ENCODE results near the gene MSH5.
A peak's percentile ranks its signal among the peaks of the same experiment; 100 is the strongest.

The MSH5 gene

DNA sequence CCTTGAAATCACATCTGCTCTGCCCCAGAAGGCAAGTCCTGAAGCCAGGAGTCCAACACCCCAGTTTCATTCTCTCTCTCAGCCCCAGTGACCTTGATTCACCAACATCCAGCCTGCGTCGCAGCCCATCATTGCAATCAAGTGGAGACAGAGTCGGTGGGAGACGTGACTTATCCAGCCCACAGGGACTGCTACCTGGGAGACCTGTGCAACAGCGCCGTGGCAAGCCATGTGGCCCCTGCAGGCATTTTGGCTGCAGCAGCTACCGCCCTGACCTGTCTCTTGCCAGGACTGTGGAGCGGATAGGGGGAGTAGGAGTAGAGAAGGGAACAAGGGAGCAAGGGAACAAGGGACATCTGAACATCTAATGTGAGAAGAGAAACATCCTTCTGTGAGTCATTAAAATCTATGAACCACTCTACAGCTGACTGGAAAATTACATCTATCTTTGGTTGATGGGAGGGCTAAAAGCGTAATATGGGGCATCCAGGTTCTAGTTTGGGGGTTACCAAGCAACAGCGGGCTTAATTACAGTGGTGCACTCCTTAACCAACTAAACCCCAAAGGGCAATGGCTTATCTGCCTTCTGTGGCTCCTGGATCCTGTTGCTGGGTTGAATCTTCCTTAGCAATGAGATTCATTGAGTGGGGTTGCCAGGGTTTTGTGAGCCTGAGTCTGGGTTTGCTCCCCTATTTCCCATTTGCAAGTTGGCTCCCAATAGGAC lies 22.1 kb upstream of the MSH5 start:
- Mint-ChIP-seq H3K9me3 (no peaks in the 10 kb centered on the region), H3K4me3 (no peak overlapping the region), H3K27ac (no peak overlapping the region), H3K4me1 (ENCODE audit: low read depth in 2 of 2) (peaks cover 0 to 2% of the 10 kb centered on the region in 2 donors), H3K27me3 (peaks cover 0 to under 1% of the 10 kb centered on the region in 2 donors), H3K36me3 (ENCODE audit: insufficient read depth) (peaks cover 3% of the 10 kb centered on the region)
- ATAC-seq (replicated peaks) = no peak
- DNase-seq = no peak

DNA sequence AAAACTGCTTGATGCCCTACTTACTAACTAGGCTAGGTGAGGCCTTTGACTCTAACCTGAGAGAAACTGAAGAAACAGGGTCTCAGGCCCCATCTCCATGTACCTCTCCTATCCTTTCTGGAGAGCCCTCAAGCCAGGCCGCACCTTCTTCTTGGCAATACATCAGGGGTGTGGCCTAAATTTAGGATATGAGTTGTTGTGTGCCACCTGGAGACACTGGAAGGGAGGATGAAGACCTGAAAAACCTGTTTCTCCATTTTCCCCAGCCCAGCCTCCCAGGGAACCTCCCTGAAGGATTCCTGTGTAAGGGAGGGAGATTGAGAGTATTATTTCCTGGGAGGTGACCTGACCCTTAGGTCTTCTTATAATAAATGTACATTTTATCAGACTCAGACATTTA lies 21.5 kb upstream of the MSH5 start:
- Mint-ChIP-seq H3K36me3 (ENCODE audit: insufficient read depth) (peaks cover 3% of the 10 kb centered on the region), H3K4me3 (no peak overlapping the region), H3K27ac (no peak overlapping the region), H3K4me1 (ENCODE audit: low read depth in 2 of 2) (peaks cover 0 to 3% of the 10 kb centered on the region in 2 donors), H3K27me3 (no peaks in the 10 kb centered on the region), H3K9me3 (no peaks in the 10 kb centered on the region)
- DNase-seq (no peak), ATAC-seq (replicated peaks) (no peak)

- H3K9me3 Mint-ChIP-seq = no peaks in the 10 kb centered on the region
- H3K36me3 Mint-ChIP-seq (ENCODE audit: insufficient read depth) = peaks cover 3% of the 10 kb centered on the region
- DNase-seq (no peak), ATAC-seq (replicated peaks) (no peak)
- no peak overlapping the region for H3K4me3 Mint-ChIP-seq
- H3K27ac Mint-ChIP-seq = peak overlapping the region in 1 of 2 donors; percentile 4
- peaks cover 0 to 6% of the 10 kb centered on the region in 2 donors for H3K4me1 Mint-ChIP-seq (ENCODE audit: low read depth in 2 of 2)
- no peaks in the 10 kb centered on the region for H3K27me3 Mint-ChIP-seq
These were observed 20.8 kb upstream of the MSH5 start for GRCh38 chr6:31719001-31719400.

- no peak for ATAC-seq (replicated peaks)
- H3K4me1 Mint-ChIP-seq (ENCODE audit: low read depth in 2 of 2) = peaks cover 0 to 6% of the 10 kb centered on the region in 2 donors
- H3K36me3 Mint-ChIP-seq (ENCODE audit: insufficient read depth) = peaks cover 3% of the 10 kb centered on the region
- H3K4me3 Mint-ChIP-seq = no peak overlapping the region
- H3K27me3 Mint-ChIP-seq = no peaks in the 10 kb centered on the region
- H3K27ac Mint-ChIP-seq = no peak overlapping the region
- no peak for DNase-seq
- no peaks in the 10 kb centered on the region for H3K9me3 Mint-ChIP-seq
These were observed 19.5 kb upstream of the MSH5 start for GRCh38 chr6:31720196-31720770.

DNA sequence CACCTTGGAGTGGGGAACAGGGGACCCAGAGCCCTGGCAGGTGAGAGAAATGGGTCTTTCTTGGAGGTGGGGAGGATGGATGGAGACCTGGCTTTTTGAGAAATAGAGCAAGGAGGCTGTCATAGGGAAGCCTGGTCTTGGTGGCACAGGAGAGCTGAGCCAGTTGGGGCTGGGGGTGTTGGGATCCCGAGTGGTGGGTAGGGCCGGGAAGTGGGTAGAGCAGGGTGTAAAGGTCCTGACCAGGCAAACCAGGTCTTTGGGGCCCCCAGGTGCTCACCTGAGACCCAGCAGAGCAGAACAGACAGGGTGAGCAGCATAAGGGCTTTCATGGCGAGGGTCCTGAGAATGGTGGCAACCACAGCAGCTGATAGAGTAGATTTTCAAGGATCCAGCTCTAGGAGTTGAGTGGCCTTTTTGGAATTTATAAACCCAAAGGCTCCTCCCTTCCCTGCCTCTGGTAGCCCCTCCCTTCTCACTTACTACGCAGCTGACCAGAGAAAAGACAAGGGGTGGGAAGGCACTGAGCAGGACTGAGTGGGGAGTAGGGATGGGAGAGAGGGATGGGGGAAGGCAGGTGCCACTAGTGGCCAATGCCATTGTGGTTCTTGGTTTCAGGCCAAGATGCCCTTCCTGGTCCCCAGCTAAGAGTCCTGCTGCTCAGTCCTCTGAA lies 18.3 kb upstream of the MSH5 start, which contains the start of gene LY6G6C:
LY6G6C (minus strand) TSS at position 396 of the 670 bp plus-strand sequence; CDS start at position 329, 67 bp downstream.
- no peaks in the 10 kb centered on the region for H3K9me3 Mint-ChIP-seq
- H3K4me3 Mint-ChIP-seq = no peak within 1 kb of the TSS
- DNase-seq (no peak), ATAC-seq (replicated peaks) (no peak)
- no peak within 1 kb of the TSS for H3K27ac Mint-ChIP-seq
- H3K36me3 Mint-ChIP-seq (ENCODE audit: insufficient read depth) = peaks cover 3% of the 10 kb centered on the region
- H3K4me1 Mint-ChIP-seq (ENCODE audit: low read depth in 2 of 2) = peaks cover 0 to 8% of the 10 kb centered on the region in 2 donors
- H3K27me3 Mint-ChIP-seq = no peaks in the 10 kb centered on the region

- H3K27ac Mint-ChIP-seq = no peak overlapping the region
- no peak overlapping the region for H3K4me3 Mint-ChIP-seq
- peaks cover 0 to 12% of the 10 kb centered on the region in 2 donors for H3K4me1 Mint-ChIP-seq (ENCODE audit: low read depth in 2 of 2)
- peaks cover 5% of the 10 kb centered on the region for H3K36me3 Mint-ChIP-seq (ENCODE audit: insufficient read depth)
- H3K9me3 Mint-ChIP-seq = no peaks in the 10 kb centered on the region
- no peak for ATAC-seq (replicated peaks)
- DNase-seq = no peak
- H3K27me3 Mint-ChIP-seq = no peaks in the 10 kb centered on the region
These were observed 17.6 kb upstream of the MSH5 start for GRCh38 chr6:31722173-31722572.

DNA sequence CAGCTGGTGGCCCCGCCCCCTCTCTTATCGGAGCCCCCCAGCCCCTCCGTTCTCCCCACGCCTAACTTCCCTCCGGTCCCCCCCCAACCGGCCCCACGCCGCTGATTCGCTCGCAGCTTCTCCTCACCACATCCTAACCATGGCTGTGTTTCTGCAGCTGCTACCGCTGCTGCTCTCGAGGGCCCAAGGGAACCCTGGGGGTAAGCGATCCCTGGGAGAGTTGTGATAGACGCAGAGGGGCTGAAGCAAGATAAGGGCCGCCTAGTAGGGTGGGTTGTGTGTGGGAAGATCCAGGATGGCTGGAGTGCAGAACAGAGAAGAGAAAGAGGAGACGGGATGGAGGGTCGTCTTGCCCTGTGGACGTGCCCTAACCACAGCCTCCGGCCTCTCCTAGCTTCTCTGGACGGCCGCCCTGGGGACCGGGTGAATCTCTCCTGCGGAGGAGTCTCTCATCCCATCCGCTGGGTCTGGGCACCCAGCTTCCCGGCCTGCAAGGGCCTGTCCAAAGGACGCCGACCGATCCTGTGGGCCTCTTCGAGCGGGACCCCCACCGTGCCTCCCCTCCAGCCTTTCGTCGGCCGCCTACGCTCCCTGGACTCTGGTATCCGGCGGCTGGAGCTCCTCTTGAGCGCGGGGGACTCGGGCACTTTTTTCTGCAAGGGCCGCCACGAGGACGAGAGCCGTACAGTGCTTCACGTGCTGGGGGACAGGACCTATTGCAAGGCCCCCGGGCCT lies 16.4 kb upstream of the MSH5 start, which contains the start of gene MPIG6B:
MPIG6B (plus strand) TSS at position 129 of the 735 bp plus-strand sequence; CDS start at position 140, 11 bp downstream.
- no peak within 1 kb of the TSS for H3K4me3 Mint-ChIP-seq
- H3K9me3 Mint-ChIP-seq = no peaks in the 10 kb centered on the region
- H3K27me3 Mint-ChIP-seq = no peaks in the 10 kb centered on the region
- no peak for DNase-seq
- H3K4me1 Mint-ChIP-seq (ENCODE audit: low read depth in 2 of 2) = peaks cover 1 to 20% of the 10 kb centered on the region in 2 donors
- peaks cover 5% of the 10 kb centered on the region for H3K36me3 Mint-ChIP-seq (ENCODE audit: insufficient read depth)
- ATAC-seq (replicated peaks) = no peak
- peak within 1 kb of the TSS in 1 of 2 donors; percentile 44 for H3K27ac Mint-ChIP-seq

- Mint-ChIP-seq H3K27ac (peak overlapping the region; percentile 33 to 44), H3K36me3 (ENCODE audit: insufficient read depth) (peaks cover 6% of the 10 kb centered on the region), H3K4me1 (ENCODE audit: low read depth in 2 of 2) (peaks cover 7 to 26% of the 10 kb centered on the region in 2 donors), H3K9me3 (no peaks in the 10 kb centered on the region), H3K27me3 (no peaks in the 10 kb centered on the region), H3K4me3 (no peak overlapping the region)
- ATAC-seq (replicated peaks) (no peak), DNase-seq (no peak)
These were observed 15.7 kb upstream of the MSH5 start for GRCh38 chr6:31723980-31724691.

- Mint-ChIP-seq H3K27me3 (no peaks in the 10 kb centered on the region), H3K36me3 (ENCODE audit: insufficient read depth) (peaks cover 18% of the 10 kb centered on the region), H3K4me3 (no peak overlapping the region), H3K4me1 (ENCODE audit: low read depth in 2 of 2) (peaks cover 20 to 38% of the 10 kb centered on the region in 2 donors), H3K27ac (peak overlapping the region in 1 of 2 donors; percentile 53), H3K9me3 (no peaks in the 10 kb centered on the region)
- DNase-seq = no peak
- no peak for ATAC-seq (replicated peaks)
These were observed 14.1 kb upstream of the MSH5 start for GRCh38 chr6:31725502-31726350.

- no peak for DNase-seq
These were observed 12.6 kb upstream of the MSH5 start for GRCh38 chr6:31727034-31727716.

DNA sequence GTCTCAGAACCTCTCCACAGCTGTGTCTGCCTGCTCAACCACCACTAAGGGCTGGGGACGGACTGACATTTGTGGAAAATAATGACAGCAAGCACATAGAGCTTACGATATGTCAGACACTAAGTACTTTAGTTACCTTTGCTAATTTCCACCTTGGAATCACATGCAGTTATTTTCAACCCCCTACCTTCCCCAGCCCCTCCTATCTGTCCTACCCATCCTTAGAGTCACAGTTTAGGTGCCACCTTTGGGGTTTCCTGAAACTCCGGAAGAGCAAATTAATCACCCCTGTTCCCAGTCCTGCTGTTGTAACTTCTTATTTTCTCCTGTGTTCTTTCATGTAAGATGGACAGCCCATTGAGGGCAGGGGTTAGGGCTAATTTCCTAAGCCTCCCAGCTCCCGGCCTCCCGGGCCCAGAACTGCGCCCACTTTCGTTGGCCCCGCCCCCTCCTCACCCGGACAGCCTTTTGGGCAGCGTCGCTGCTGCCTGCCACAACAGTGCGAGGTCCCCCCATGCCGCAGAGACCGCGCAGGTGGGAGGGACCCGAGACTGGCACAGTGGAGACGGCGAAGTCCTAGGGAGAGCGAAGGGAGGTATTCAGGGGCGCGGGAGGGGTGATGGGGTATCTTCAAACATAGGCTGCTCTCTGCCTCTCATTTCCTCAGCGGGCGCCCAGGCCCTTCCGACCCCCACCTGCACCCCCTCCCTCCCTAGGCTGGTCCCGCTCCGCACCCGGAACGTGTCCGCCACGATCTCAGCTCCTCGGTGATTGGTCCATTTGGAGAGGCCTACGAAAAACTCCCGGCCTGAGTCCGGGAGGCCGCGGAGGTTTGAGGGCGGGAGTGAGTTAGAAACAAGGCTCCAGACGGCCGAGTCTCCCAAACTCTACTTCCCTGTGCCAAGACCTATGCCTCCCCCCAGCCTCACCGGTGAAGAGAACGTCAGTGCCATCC lies 11.8 kb upstream of the MSH5 start:
- Mint-ChIP-seq H3K27ac (peak overlapping the region in 1 of 2 donors; percentile 3), H3K4me1 (ENCODE audit: low read depth in 2 of 2) (peaks cover 28 to 41% of the 10 kb centered on the region in 2 donors), H3K4me3 (peak overlapping the region; percentile 95 to 97), H3K36me3 (ENCODE audit: insufficient read depth) (peaks cover 35% of the 10 kb centered on the region), H3K9me3 (no peaks in the 10 kb centered on the region), H3K27me3 (no peaks in the 10 kb centered on the region)
- ATAC-seq (replicated peaks) (no peak), DNase-seq (no peak)

More at GRCh38 chr6:31727034-31727716, 12.6 kb upstream of the MSH5 start:
- H3K4me3 Mint-ChIP-seq = peak overlapping the region; percentile 58 to 95
- no peaks in the 10 kb centered on the region for H3K9me3 Mint-ChIP-seq
- ATAC-seq (replicated peaks) = peak; percentile 28
- H3K27me3 Mint-ChIP-seq = no peaks in the 10 kb centered on the region
- H3K27ac Mint-ChIP-seq = peak overlapping the region; percentile 3 to 35
- H3K36me3 Mint-ChIP-seq (ENCODE audit: insufficient read depth) = peaks cover 32% of the 10 kb centered on the region
- peaks cover 27 to 41% of the 10 kb centered on the region in 2 donors for H3K4me1 Mint-ChIP-seq (ENCODE audit: low read depth in 2 of 2)
